Left lung (tissue), 10 donors: Measurements from ENCODE around the gene SAG. TPM values are rescaled to one million over a fixed set of nuclear protein-coding genes. Genes with fewer than 3 reads are reported as not detected.

Source experiments
- ATAC-seq: fragments of 200-7000 bp; cut with Tn5 transposase; one replicate; pipeline ENCODE4 v1.9.1; 2020; ENCODE audit warnings: moderate library complexity
- DNase-seq, 4 donors: peaks; one replicate each; pipeline ENCODE4 v3.0.0-alpha.2; 2013 to 2020
- H3K27ac ChIP-seq, 2 donors: fragments of 200-600 bp; sonication (generic) in 1 of 2; one replicate each; pipeline versions ENCODE4 v1.5.0 to v1.8.0; 2020 to 2021
- H3K27me3 ChIP-seq, 2 donors: fragments of 200-600 bp; sonication (generic) in 1 of 2; one replicate each; pipeline versions ENCODE4 v1.5.0 to v1.8.0; 2020 to 2021
- H3K36me3 ChIP-seq, 2 donors: fragments of 200-600 bp; sonication (generic) in 1 of 2; one replicate each; pipeline versions ENCODE4 v1.5.0 to v1.8.0; 2020 to 2021
- H3K4me1 ChIP-seq, 2 donors: fragments of 200-600 bp; one replicate each; pipeline ENCODE4 v1.8.0; 2021
- H3K4me3 ChIP-seq, 2 donors: fragments of 200-600 bp; sonication (generic) in 1 of 2; one replicate each; pipeline versions ENCODE4 v1.5.0 to v1.8.0; 2020 to 2021; ENCODE audit warnings: mild to moderate bottlenecking in 1 of 2
- H3K9me3 ChIP-seq, 2 donors: fragments of 200-600 bp; sonication (generic) in 1 of 2; one replicate each; pipeline versions ENCODE4 v1.5.0 to v1.8.0; 2020 to 2021
- CTCF ChIP-seq, 2 donors: fragments of 200-600 bp; sonication (generic) in 1 of 2; IDR thresholded peaks; one replicate each; pipeline versions ENCODE4 v1.5.0 to v1.8.0; 2021; ENCODE audit warnings: antibody characterized with exemption in 2 of 2
- intact Hi-C, 2 donors: fragments of 100-400 bp; cut with DNase I; formaldehyde crosslinking; loops; one replicate each; pipeline versions ENCODE4 v1.11.2 to v1.14.2; 2022
- polyA plus RNA-seq, 6 donors: library from polyadenylated mRNA; unstranded; fragments of 120-200 nt; gene quantifications; one replicate each; pipeline ENCODE4 v1.2.1, GENCODE V29; 2013; ENCODE audit not compliant: insufficient read length in 6 of 6
- total RNA-seq, 2 donors: library from RNA; stranded (reverse); fragmentation: NEBNext Ultra II Directional; extraction: Animal tissue kit (Norgen Biotek cat#: 25700); gene quantifications; one replicate each; pipeline ENCODE4 v1.2.1, GENCODE V29; 2021
- donor health status: DM: no; HTN: yes; CAD: no.
- donor health status: DM: no; HTN: no; CAD: no.

SAG gene
- total and polyA plus RNA-seq, 8 donors, result 0.08 to 0.24 (median 0.19) TPM; not detected in 2

GRCh38 chr2:233262562-233262961 lies 45.1 kb upstream of the SAG start:
- no peaks in the 10 kb centered on the region for H3K9me3 ChIP-seq
- intact Hi-C loops, result no loop called here
- no peak for ATAC-seq
- peaks cover 3 to 100% of the 10 kb centered on the region in 2 donors for H3K36me3 ChIP-seq
- no peaks in the 10 kb centered on the region for H3K4me1 ChIP-seq
- no peak overlapping the region for H3K4me3 ChIP-seq
- no peak for TF ChIP-seq CTCF (IDR thresholded peaks at IDR 0.05)
- DNase-seq, result no peak
- no peak overlapping the region for H3K27ac ChIP-seq
- H3K27me3 ChIP-seq, result no peaks in the 10 kb centered on the region

- Histone ChIP-seq H3K9me3 (no peaks in the 10 kb centered on the region), H3K27ac (no peak overlapping the region), H3K4me3 (no peak overlapping the region), H3K36me3 (peaks cover 3 to 100% of the 10 kb centered on the region in 2 donors), H3K4me1 (no peaks in the 10 kb centered on the region), H3K27me3 (no peaks in the 10 kb centered on the region)
- TF ChIP-seq CTCF (IDR thresholded peaks at IDR 0.05), result no peak
- ATAC-seq, result no peak
- no peak for DNase-seq
- intact Hi-C loops, result no loop called here
Measured at GRCh38 chr2:233263045-233263570, 44.5 kb upstream of the SAG start.

GRCh38 chr2:233264667-233265066 lies 42.9 kb upstream of the SAG start:
- intact Hi-C loops, result no loop called here
- Histone ChIP-seq H3K9me3 (no peaks in the 10 kb centered on the region), H3K36me3 (peaks cover 3 to 99% of the 10 kb centered on the region in 2 donors), H3K4me1 (no peaks in the 10 kb centered on the region), H3K27ac (no peak overlapping the region), H3K4me3 (no peak overlapping the region), H3K27me3 (no peaks in the 10 kb centered on the region)
- ATAC-seq (no peak), DNase-seq (no peak)
- no peak for TF ChIP-seq CTCF (IDR thresholded peaks at IDR 0.05)

- ATAC-seq (no peak), DNase-seq (no peak)
- intact Hi-C loops, result no loop called here
- Histone ChIP-seq H3K27me3 (no peaks in the 10 kb centered on the region), H3K4me1 (no peaks in the 10 kb centered on the region), H3K4me3 (no peak overlapping the region), H3K36me3 (peaks cover 3 to 99% of the 10 kb centered on the region in 2 donors), H3K9me3 (no peaks in the 10 kb centered on the region), H3K27ac (no peak overlapping the region)
- TF ChIP-seq CTCF (IDR thresholded peaks at IDR 0.05), result no peak
Measured at GRCh38 chr2:233265899-233266431, 41.7 kb upstream of the SAG start.

GRCh38 chr2:233266481-233266880 lies 41.1 kb upstream of the SAG start:
- intact Hi-C loops, result no loop called here
- H3K36me3 ChIP-seq, result peaks cover 3 to 99% of the 10 kb centered on the region in 2 donors
- H3K4me3 ChIP-seq, result no peak overlapping the region
- no peaks in the 10 kb centered on the region for H3K9me3 ChIP-seq
- H3K27me3 ChIP-seq, result no peaks in the 10 kb centered on the region
- peaks cover 0 to under 1% of the 10 kb centered on the region in 2 donors for H3K4me1 ChIP-seq
- H3K27ac ChIP-seq, result no peak overlapping the region
- TF ChIP-seq CTCF (IDR thresholded peaks at IDR 0.05), result no peak
- ATAC-seq, result no peak
- DNase-seq, result no peak
